Neutrophil (primary cell): ENCODE measurements around the gene SMTNL2.

Experiments used
- H3K27ac ChIP-seq: fragments of 200-600 bp; sonication (generic); 2 replicates; pipeline ENCODE4 v1.5.1; 2016; ENCODE audit warnings: mild to moderate bottlenecking, moderate library complexity
- H3K27me3 ChIP-seq: fragments of 200-600 bp; sonication (generic); 2 replicates; pipeline ENCODE4 v1.6.0; 2016; ENCODE audit warnings: mild to moderate bottlenecking
- H3K36me3 ChIP-seq: fragments of 200-600 bp; sonication (generic); 2 replicates; pipeline ENCODE4 v1.5.1; 2017
- H3K4me1 ChIP-seq, 2 experiments: fragments of 200-600 bp in 1 of 2; sonication (generic) in 1 of 2; 1 replicate in 1 of 2; 2 replicates in 1 of 2; pipeline versions ENCODE4 v1.5.1 to v1.6.1; 2013 to 2016; ENCODE audit warnings: low read depth in 1 of 2, low read length in 1 of 2, mild to moderate bottlenecking in 1 of 2, moderate library complexity in 1 of 2; ENCODE audit not compliant: control insufficient read depth in 1 of 2, insufficient read depth in 1 of 2
- H3K4me3 ChIP-seq, 2 experiments: fragments of 200-600 bp in 1 of 2; sonication (generic) in 1 of 2; 1 replicate in 1 of 2; 2 replicates in 1 of 2; pipeline ENCODE4 v1.5.1; 2013 to 2016; ENCODE audit warnings: low read depth in 1 of 2, low read length in 1 of 2, mild to moderate bottlenecking in 1 of 2, moderate library complexity in 1 of 2
- H3K9me3 ChIP-seq: fragments of 200-600 bp; sonication (generic); 2 replicates; pipeline ENCODE4 v1.5.1; 2016
- CTCF ChIP-seq: fragments of 200-600 bp; sonication (generic); IDR thresholded peaks from 2 replicates; pipeline ENCODE4 v1.5.1; 2016; ENCODE audit warnings: antibody characterized with exemption

The SMTNL2 gene

GRCh38 chr17:4605826-4606225 is 21.5 kb downstream of the SMTNL2 start:
- Histone ChIP-seq H3K27ac (no peak overlapping the region), H3K36me3 (no peaks in the 10 kb centered on the region), H3K4me3 (no peak overlapping the region), H3K4me1 (no peaks in the 10 kb centered on the region), H3K9me3 (no peaks in the 10 kb centered on the region), H3K27me3 (peaks cover 39% of the 10 kb centered on the region)
- no peak for TF ChIP-seq CTCF

DNA sequence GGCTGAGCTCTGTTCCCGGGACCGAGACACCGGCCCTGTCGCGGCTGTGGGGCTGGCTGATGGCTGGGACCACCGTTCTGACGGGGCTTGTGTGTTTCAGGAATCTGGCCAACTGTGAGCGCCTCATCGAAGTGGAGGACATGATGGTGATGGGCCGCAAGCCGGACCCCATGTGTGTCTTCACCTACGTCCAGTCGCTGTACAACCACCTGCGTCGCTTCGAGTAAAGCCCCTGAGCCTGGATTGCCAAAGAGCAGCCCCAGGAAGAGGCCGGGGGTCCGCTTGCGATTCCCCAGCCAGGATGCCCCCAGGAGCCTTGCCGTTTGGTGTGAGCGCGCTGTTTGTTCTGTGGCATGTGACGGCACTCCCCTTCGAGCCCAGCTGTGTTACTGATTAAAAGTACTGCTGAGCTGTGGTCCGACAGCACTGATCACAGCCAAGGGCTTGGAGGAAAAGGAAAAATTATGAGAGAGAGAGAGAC is 23.0 kb downstream of the SMTNL2 start:
- TF ChIP-seq CTCF = no peak
- Histone ChIP-seq H3K27ac (no peak overlapping the region), H3K36me3 (no peaks in the 10 kb centered on the region), H3K4me3 (no peak overlapping the region), H3K4me1 (no peaks in the 10 kb centered on the region), H3K27me3 (peaks cover 39% of the 10 kb centered on the region), H3K9me3 (no peaks in the 10 kb centered on the region)

- no peak overlapping the region for H3K4me3 ChIP-seq
- TF ChIP-seq CTCF = no peak
- H3K27ac ChIP-seq = no peak overlapping the region
- no peaks in the 10 kb centered on the region for H3K36me3 ChIP-seq
- peaks cover 39% of the 10 kb centered on the region for H3K27me3 ChIP-seq
- no peaks in the 10 kb centered on the region for H3K4me1 ChIP-seq
- H3K9me3 ChIP-seq = no peaks in the 10 kb centered on the region
Measured at GRCh38 chr17:4607773-4608187, 23.5 kb downstream of the SMTNL2 start.

GRCh38 chr17:4609761-4610160 is 25.4 kb downstream of the SMTNL2 start:
- H3K9me3 ChIP-seq = no peaks in the 10 kb centered on the region
- no peak for TF ChIP-seq CTCF
- H3K4me1 ChIP-seq = no peaks in the 10 kb centered on the region
- H3K36me3 ChIP-seq = no peaks in the 10 kb centered on the region
- H3K27ac ChIP-seq = no peak overlapping the region
- H3K4me3 ChIP-seq = no peak overlapping the region
- peaks cover 39% of the 10 kb centered on the region for H3K27me3 ChIP-seq

- no peak overlapping the region for H3K4me3 ChIP-seq
- TF ChIP-seq CTCF = no peak
- H3K9me3 ChIP-seq = no peaks in the 10 kb centered on the region
- no peak overlapping the region for H3K27ac ChIP-seq
- peaks cover 39% of the 10 kb centered on the region for H3K27me3 ChIP-seq
- H3K36me3 ChIP-seq = no peaks in the 10 kb centered on the region
- no peaks in the 10 kb centered on the region for H3K4me1 ChIP-seq
Measured at GRCh38 chr17:4610162-4610561, 25.8 kb downstream of the SMTNL2 start.

GRCh38 chr17:4610656-4611055 is 26.3 kb downstream of the SMTNL2 start:
- no peaks in the 10 kb centered on the region for H3K36me3 ChIP-seq
- no peaks in the 10 kb centered on the region for H3K4me1 ChIP-seq
- no peak overlapping the region for H3K27ac ChIP-seq
- TF ChIP-seq CTCF = no peak
- no peak overlapping the region for H3K4me3 ChIP-seq
- H3K9me3 ChIP-seq = no peaks in the 10 kb centered on the region
- H3K27me3 ChIP-seq = peaks cover 39% of the 10 kb centered on the region
